GM18517 (cell line): ENCODE data around the gene KIF4A.

ENCODE experiments used
- ATAC-seq: cut with Tn5 transposase; IDR thresholded peaks from one replicate; pipeline ENCODE4 v1.9.1; 2021; ENCODE audit warnings: mild to moderate bottlenecking, moderate library complexity; ENCODE audit not compliant: unreplicated experiment

KIF4A gene

GRCh38 chrX:70464051-70464450 is 174.1 kb downstream of the KIF4A start:
- ATAC-seq: no peak

GRCh38 chrX:70466968-70467367 is 177.1 kb downstream of the KIF4A start:
- ATAC-seq: no peak

- ATAC-seq: no peak
Observed at GRCh38 chrX:70468709-70469108, 178.8 kb downstream of the KIF4A start.
